Transverse colon (tissue), 4 donors: ENCODE measurements around the gene SRPX. TPM values are rescaled to one million over a fixed set of nuclear protein-coding genes. Genes with fewer than 3 reads are reported as not detected.
A peak's percentile ranks its signal among the peaks of the same experiment; 100 is the strongest.

Source experiments
- DNase-seq: peaks from one replicate; pipeline ENCODE4 v3.0.0-alpha.2; 2019
- H3K27ac ChIP-seq, 4 donors: fragments of 200-600 bp; sonication (generic); 2 replicates each; pipeline ENCODE4 v1.5.1; 2016 to 2018; ENCODE audit warnings: inconsistent platforms in 4 of 4
- H3K27me3 ChIP-seq: fragments of 200-600 bp; sonication (generic); 2 replicates; pipeline ENCODE4 v1.5.1; 2017; ENCODE audit warnings: inconsistent platforms
- H3K36me3 ChIP-seq, 4 donors: fragments of 200-600 bp; sonication (generic); 2 replicates each; pipeline ENCODE4 v1.5.1; 2017 to 2019; ENCODE audit warnings: inconsistent platforms in 4 of 4
- H3K4me1 ChIP-seq, 4 donors: fragments of 200-600 bp; sonication (generic); 2 replicates each; pipeline ENCODE4 v1.5.1; 2017 to 2020; ENCODE audit warnings: inconsistent platforms in 4 of 4
- H3K4me3 ChIP-seq, 4 donors: fragments of 200-600 bp; sonication (generic); 1 replicate in 1 of 4; 2 replicates in 3 of 4; pipeline versions ENCODE4 v1.5.1 to v1.6.1; 2017 to 2019; ENCODE audit warnings: inconsistent platforms in 4 of 4
- H3K9me3 ChIP-seq, 2 donors: fragments of 200-600 bp; sonication (generic); 2 replicates each; pipeline ENCODE4 v1.5.1; 2017 to 2019; ENCODE audit warnings: inconsistent platforms in 2 of 2
- EP300 ChIP-seq: sonication (generic); formaldehyde crosslinking; IDR thresholded peaks from one replicate; pipeline ENCODE4 v1.6.1; 2017; ENCODE audit warnings: antibody characterized with exemption, low read depth
- POLR2A ChIP-seq: fragments of 450-650 bp; IDR thresholded peaks from one replicate; pipeline ENCODE4 v1.6.1; 2016; ENCODE audit warnings: antibody characterized with exemption, mild to moderate bottlenecking, moderate library complexity
- POLR2AphosphoS5 ChIP-seq, 3 donors: sonication (generic); formaldehyde crosslinking; IDR thresholded peaks; one replicate each; pipeline ENCODE4 v1.6.1; 2016; ENCODE audit warnings: antibody characterized with exemption in 3 of 3
- WGBS, 2 donors: methylation state at CpG; one replicate each; pipeline ENCODE4 v1.1.5; 2018; ENCODE audit warnings: low coverage in 1 of 2; 5-methylcytosine and 5-hydroxymethylcytosine counted together
- in situ Hi-C, 4 donors: fragments of 200-750 bp; cut with MboI; loops; one replicate each; pipeline versions ENCODE4 v1.15.0 to v1.15.1; 2017; ENCODE audit warnings: low sequenced_read_pairs in 3 of 4, low pct_ligation_motif_present in 1 of 4, low pct_unique_long_range_greater_than_20kb in 1 of 4
- intact Hi-C: fragments of 100-400 bp; cut with DNase I; formaldehyde crosslinking; loops from one replicate; pipeline ENCODE4 v1.15.1; 2023; ENCODE audit warnings: low total_unique reads
- total RNA-seq, 4 donors: library from RNA; depleted of rRNA; stranded (reverse); fragments of >200 nt; gene quantifications; one replicate each; pipeline ENCODE4 v1.1.0, GENCODE V29; 2016
- TF ChIP-seq, protein P1 (sequence below), 5 experiments: fragments of 200-600 bp in 3 of 5; fragments of 450-650 bp in 2 of 5; sonication (generic) in 3 of 5; IDR thresholded peaks; 1 replicate in 2 of 5; 2 replicates in 3 of 5; pipeline ENCODE4 v1.5.1; 2016 to 2017; ENCODE audit warnings: antibody characterized with exemption in 5 of 5, inconsistent platforms in 3 of 5, mild to moderate bottlenecking in 2 of 5, moderate library complexity in 1 of 5

Gene SRPX
- total RNA-seq, 4 donors from 2014 or later, result 16.1 to 43.6 (median 38.6) TPM

DNA sequence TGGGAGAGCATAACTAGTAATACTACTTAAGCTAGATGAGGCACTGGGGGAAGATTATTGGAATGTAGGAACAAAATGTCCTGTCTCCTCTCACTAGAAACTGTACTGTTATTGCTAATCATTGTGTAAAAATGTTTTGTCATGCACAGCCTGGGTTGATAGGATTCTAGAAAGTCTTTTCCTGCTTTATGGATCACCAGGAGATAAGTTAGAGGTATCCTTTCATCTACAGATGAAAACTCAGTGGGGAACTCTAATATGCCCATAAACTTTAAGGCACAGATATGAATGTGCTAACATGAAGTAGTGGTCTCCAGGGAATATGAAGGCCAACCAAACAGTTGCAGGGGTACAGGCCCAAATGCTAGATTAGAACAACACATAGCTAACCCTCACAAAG, 57.5 kb downstream of the SRPX start:
- DNase-seq, result no peak
- Histone ChIP-seq H3K4me3 (no peak overlapping the region), H3K36me3 (no peaks in the 10 kb centered on the region), H3K27me3 (no peaks in the 10 kb centered on the region), H3K9me3 (no peaks in the 10 kb centered on the region), H3K4me1 (no peaks in the 10 kb centered on the region), H3K27ac (no peak overlapping the region)
- intact Hi-C loops (no loop called here), in situ Hi-C loops (loop anchor here in 2 of 4 donors (10.0 to 25.0 kb wide), 2 partner anchors 226 to 238 kb away; no protein-coding TSS in a partner anchor)
- TF ChIP-seq EP300, result no peak
- TF ChIP-seq, protein P1, sequence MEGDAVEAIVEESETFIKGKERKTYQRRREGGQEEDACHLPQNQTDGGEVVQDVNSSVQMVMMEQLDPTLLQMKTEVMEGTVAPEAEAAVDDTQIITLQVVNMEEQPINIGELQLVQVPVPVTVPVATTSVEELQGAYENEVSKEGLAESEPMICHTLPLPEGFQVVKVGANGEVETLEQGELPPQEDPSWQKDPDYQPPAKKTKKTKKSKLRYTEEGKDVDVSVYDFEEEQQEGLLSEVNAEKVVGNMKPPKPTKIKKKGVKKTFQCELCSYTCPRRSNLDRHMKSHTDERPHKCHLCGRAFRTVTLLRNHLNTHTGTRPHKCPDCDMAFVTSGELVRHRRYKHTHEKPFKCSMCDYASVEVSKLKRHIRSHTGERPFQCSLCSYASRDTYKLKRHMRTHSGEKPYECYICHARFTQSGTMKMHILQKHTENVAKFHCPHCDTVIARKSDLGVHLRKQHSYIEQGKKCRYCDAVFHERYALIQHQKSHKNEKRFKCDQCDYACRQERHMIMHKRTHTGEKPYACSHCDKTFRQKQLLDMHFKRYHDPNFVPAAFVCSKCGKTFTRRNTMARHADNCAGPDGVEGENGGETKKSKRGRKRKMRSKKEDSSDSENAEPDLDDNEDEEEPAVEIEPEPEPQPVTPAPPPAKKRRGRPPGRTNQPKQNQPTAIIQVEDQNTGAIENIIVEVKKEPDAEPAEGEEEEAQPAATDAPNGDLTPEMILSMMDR (IDR thresholded peaks at IDR 0.05), result no peak

DNA sequence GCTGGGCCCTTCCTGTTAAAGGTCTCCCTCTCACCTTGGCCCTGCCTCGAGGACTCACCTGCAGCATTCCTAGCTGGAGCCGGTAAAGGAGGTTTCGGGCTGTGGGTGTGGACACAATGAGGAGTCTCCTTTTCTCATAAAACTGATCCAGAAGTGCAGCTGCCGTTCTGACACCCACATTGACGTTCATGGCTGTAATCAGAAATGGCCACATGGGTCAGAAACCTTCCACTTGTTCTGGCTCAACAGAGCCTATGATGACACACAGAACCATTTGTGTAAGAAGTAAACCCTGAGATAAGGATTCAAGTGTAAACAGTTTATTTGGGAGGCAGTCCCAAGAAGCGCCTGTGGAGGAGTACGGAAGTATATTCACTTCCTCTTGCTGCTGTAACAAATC, 63.8 kb downstream of the SRPX start:
- DNase-seq, result peak; percentile 11
- peak overlapping the region in 2 of 4 donors; percentile 5 to 34 for H3K27ac ChIP-seq
- TF ChIP-seq POLR2AphosphoS5 (IDR thresholded peaks at IDR 0.05) (no peak), POLR2A (no peak), EP300 (no peak)
- TF ChIP-seq, protein P1 (IDR thresholded peaks at IDR 0.05), result no peak
- WGBS, 2 donors, result 55 to 60% methylated on average over 2 to 7 of the region's 7 CpGs
- H3K27me3 ChIP-seq, result no peaks in the 10 kb centered on the region
- H3K4me3 ChIP-seq, result no peak overlapping the region
- no peaks in the 10 kb centered on the region for H3K4me1 ChIP-seq
- H3K9me3 ChIP-seq, result no peaks in the 10 kb centered on the region
- in situ Hi-C loops (loop anchor here in 1 of 4 donors (25.0 kb wide), 1 partner anchor 220 kb away; no protein-coding TSS in a partner anchor), intact Hi-C loops (no loop called here)
- H3K36me3 ChIP-seq, result no peaks in the 10 kb centered on the region

DNA sequence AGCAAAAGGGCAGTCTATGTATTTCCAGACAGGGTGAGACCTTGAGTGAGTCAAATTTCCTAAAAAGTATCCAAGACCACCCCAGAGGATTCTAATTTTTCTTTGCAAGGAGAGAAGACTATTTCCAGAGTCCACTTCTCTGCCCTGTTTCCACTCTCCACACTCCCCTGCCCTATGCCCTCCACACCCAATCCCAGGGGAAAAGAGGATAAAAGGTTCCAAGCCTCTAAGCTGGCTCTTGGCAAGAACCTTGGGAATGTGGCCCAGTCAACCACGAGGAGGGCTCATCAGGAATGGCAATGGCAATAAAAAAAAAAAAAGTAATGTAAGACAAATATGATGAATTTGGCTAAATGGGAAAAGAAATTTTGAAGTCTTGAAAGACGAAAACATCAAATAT, 65.9 kb downstream of the SRPX start:
- Histone ChIP-seq H3K36me3 (no peaks in the 10 kb centered on the region), H3K9me3 (no peaks in the 10 kb centered on the region), H3K27ac (no peak overlapping the region), H3K4me1 (no peaks in the 10 kb centered on the region), H3K4me3 (no peak overlapping the region), H3K27me3 (no peaks in the 10 kb centered on the region)
- in situ Hi-C loops (loop anchor here in 1 of 4 donors (25.0 kb wide), 1 partner anchor 218 kb away; no protein-coding TSS in a partner anchor), intact Hi-C loops (no loop called here)
- no peak for DNase-seq
- WGBS, 2 donors, result 50% methylated on average over 2 of the region's 2 CpGs; no CpG with 5 or more reads in 1 of the 2 donors
- no peak for TF ChIP-seq POLR2A
- TF ChIP-seq EP300, result no peak
- TF ChIP-seq POLR2AphosphoS5 (IDR thresholded peaks at IDR 0.05), result no peak
- TF ChIP-seq, protein P1 (IDR thresholded peaks at IDR 0.05), result no peak

DNA sequence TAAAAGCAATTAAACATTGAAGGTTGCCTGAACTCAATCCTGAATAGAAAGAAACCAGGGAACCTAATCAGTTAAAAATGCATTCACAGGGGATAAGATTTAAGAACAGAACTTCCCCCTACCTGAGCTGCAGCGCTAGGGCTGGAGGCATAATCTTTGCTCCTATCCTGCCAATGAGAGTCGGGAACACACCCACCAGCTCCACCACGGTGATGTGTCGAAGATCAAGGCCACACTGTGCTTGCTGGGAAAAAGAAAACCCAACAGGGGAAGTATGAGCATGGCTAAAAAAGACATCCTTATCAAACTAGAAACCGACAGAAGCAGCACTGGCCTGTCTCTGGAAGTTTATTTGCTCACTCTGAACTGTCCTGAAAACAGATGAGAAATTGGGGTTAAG, 66.3 kb downstream of the SRPX start:
- H3K36me3 ChIP-seq, result no peaks in the 10 kb centered on the region
- intact Hi-C loops, result no loop called here
- H3K4me1 ChIP-seq, result no peaks in the 10 kb centered on the region
- no peak for DNase-seq
- H3K4me3 ChIP-seq, result no peak overlapping the region
- H3K27ac ChIP-seq, result no peak overlapping the region
- no peak for TF ChIP-seq EP300
- no peak for TF ChIP-seq POLR2A
- no peak for TF ChIP-seq POLR2AphosphoS5 (IDR thresholded peaks at IDR 0.05)
- TF ChIP-seq, protein P1 (IDR thresholded peaks at IDR 0.05), result no peak
- no peaks in the 10 kb centered on the region for H3K9me3 ChIP-seq
- WGBS, 2 donors, result 55% methylated on average over 5 of the region's 5 CpGs; no CpG with 5 or more reads in 1 of the 2 donors
- H3K27me3 ChIP-seq, result no peaks in the 10 kb centered on the region
- in situ Hi-C loops, result loop anchor here in 1 of 4 donors (25.0 kb wide), 1 partner anchor 217 kb away; no protein-coding TSS in a partner anchor
